ENCODE results near the gene TSPAN9. TPM values are rescaled to one million over a fixed set of nuclear protein-coding genes. Genes with fewer than 3 reads are reported as not detected.

The TSPAN9 gene
- total RNA-seq, 1 donor: 8.1 TPM

DNA sequence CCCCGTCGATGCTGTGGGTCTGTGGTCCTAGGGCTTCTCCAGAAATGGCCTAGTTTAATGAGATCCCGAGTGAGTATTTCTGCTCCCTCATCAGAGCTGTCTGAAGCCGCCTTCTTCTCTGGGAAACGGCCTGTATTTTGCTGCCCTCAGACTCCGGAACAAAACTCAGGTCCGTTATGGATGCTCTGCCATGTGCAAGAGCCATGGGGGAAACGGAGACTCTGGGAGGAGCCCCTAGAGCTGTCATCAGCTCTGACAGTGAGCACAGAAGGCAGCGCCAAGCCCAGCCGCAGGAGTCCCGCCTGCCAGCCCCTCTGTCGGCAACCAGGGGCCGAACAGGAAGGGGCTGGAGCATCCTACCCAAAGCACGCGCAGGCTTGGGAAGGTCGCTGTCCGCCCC lies 221.4 kb downstream of the TSPAN9 start:
- DNase-seq (ENCODE audit: low read depth): no peak
- no peak overlapping the region for H3K4me3 ChIP-seq (ENCODE audit: low read depth, low read length)
- TF ChIP-seq, protein P1, sequence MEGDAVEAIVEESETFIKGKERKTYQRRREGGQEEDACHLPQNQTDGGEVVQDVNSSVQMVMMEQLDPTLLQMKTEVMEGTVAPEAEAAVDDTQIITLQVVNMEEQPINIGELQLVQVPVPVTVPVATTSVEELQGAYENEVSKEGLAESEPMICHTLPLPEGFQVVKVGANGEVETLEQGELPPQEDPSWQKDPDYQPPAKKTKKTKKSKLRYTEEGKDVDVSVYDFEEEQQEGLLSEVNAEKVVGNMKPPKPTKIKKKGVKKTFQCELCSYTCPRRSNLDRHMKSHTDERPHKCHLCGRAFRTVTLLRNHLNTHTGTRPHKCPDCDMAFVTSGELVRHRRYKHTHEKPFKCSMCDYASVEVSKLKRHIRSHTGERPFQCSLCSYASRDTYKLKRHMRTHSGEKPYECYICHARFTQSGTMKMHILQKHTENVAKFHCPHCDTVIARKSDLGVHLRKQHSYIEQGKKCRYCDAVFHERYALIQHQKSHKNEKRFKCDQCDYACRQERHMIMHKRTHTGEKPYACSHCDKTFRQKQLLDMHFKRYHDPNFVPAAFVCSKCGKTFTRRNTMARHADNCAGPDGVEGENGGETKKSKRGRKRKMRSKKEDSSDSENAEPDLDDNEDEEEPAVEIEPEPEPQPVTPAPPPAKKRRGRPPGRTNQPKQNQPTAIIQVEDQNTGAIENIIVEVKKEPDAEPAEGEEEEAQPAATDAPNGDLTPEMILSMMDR (IDR thresholded peaks at IDR 0.05; ENCODE audit: insufficient read depth, low read length): no peak

DNA sequence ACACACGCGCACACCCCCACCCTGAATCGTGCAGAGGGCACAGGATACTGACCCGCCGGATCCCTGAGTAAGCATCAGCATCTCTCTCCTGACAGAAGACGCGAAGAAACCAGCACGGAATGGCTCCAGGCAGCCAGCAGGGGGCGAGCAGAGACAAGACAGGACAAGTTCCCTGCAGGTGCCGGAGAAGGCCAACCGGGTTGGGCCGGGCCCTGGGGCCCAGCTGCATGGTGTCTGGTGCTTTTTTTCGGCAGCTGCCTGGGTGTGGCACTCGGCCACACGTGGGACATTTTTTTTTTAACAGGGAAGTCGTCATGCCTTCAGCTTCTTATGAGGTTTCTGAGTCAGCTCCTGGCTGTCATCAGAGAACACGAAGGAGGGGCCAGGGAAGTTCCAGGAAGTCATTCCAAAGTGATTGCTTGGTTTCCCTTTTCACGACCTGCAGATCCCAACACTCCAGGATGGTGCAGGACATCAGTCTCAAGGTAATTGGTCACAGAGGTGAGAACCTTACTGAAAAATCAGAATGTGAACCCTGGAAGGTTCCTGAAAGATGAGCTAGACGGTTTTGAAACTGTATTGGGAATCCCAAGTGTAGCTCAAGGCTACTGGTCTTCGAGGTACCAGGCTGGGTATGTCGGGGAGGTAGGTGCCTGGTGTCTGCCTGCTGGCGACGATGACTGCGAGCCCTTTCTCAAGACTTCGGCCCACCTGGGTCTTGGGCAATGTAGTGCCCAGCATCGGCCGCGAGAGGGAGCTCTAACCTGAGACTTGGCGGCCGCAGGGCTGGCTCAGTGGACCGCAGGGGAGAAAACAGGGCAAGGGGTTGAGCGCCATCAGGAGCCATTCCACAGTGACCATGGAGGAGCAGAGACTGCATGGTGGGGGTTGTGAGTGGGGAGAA lies 223.0 kb downstream of the TSPAN9 start:
- TF ChIP-seq, protein P1 (IDR thresholded peaks at IDR 0.05; ENCODE audit: insufficient read depth, low read length): peak; percentile 98
- DNase-seq (ENCODE audit: low read depth): peak; percentile 95
- peak overlapping the region; percentile 1 for H3K4me3 ChIP-seq (ENCODE audit: low read depth, low read length)

DNA sequence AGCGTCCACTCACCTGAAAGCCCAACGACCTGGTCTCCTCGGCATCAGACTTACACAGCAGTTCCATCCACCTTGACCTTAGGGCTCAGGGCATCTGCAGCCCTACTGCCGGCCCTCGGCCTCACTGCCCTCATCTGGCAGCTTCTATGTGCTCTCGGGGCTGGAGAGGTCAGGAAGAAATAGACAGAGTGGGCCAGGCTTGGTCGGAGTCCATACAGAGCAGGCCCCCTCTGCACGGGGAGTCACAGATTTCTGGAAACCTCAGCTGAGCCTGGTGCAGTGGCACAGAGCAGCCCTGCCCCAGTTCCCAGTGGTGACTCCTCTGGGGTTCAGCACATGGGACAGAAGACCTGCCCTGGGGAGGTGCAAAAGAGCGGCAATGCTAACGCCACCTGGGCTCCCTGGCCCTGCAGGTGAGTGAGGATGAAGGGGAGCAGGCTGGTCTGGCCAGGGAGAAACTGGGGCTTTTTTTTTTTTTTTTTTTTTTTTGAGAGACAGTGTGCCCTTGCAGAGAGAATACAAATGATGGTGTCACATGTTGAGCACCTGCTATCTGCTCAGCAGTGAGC lies 223.7 kb downstream of the TSPAN9 start:
- DNase-seq (ENCODE audit: low read depth): no peak
- H3K4me3 ChIP-seq (ENCODE audit: low read depth, low read length): no peak overlapping the region
- TF ChIP-seq, protein P1 (IDR thresholded peaks at IDR 0.05; ENCODE audit: insufficient read depth, low read length): no peak

DNA sequence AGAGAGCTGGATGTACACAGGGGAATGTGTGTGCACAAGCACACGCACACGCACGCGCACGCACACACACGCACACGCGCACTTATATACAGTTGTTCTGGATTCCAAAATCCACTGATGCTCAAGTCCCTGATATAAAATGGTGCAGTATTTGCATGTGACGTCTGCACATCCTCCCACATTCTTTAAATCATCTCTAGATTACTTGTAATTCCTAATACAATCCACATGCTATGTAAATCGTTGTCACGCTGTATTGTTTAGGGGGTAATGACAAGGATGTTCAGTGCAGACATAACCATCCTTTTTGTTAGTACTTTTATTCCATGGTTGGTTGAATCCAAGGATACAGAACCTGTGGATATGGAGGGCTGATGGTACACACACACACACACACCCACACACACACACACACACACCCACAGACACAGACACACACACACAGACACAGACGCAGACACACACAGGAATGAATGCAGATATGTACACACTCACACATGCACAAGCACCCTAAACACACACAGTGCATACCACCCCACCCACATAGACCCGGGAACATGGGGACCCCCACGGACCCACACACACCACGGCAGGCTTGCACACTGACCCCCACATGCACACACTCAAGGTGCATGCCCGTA lies 225.3 kb downstream of the TSPAN9 start:
- H3K4me3 ChIP-seq (ENCODE audit: low read depth, low read length): no peak overlapping the region
- TF ChIP-seq, protein P1 (IDR thresholded peaks at IDR 0.05; ENCODE audit: insufficient read depth, low read length): no peak
- DNase-seq (ENCODE audit: low read depth): no peak

DNA sequence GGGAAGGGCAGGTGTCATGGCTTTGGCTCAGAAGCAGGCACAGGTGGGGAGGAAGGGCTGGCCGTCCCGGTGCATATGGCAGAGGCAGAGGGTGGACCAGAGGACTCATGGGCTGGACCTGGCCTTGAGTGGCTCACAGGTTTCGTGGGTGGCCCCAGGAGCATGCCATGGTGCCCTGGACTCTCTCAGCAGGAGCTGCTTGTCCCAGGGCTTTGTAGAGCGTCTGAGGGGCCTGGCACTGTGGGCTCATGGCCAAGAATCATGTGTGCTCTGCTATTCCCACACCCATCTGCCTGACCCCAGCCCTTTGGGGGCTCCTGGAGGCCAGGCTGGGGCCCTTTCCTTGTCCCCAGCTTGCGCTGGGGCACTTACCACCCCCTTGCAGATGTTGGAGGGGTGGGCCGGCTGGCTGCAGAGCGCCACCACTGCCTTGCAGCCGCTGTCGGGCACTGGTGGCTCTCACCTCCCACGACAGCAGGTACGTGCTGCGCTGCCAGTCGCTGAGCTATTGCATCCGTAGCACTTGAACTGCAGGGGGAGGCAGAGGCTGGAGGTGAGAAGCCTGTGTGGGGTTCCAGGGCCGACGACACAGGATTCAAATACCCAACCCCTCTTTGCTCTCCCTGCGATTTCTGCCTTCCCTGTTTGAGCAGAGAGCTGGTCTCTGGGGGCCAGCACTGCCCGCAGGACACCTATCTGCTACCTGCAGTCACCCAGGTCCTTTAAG lies 226.4 kb downstream of the TSPAN9 start:
- no peak for DNase-seq (ENCODE audit: low read depth)
- TF ChIP-seq, protein P1 (IDR thresholded peaks at IDR 0.05; ENCODE audit: insufficient read depth, low read length): no peak
- H3K4me3 ChIP-seq (ENCODE audit: low read depth, low read length): no peak overlapping the region

DNA sequence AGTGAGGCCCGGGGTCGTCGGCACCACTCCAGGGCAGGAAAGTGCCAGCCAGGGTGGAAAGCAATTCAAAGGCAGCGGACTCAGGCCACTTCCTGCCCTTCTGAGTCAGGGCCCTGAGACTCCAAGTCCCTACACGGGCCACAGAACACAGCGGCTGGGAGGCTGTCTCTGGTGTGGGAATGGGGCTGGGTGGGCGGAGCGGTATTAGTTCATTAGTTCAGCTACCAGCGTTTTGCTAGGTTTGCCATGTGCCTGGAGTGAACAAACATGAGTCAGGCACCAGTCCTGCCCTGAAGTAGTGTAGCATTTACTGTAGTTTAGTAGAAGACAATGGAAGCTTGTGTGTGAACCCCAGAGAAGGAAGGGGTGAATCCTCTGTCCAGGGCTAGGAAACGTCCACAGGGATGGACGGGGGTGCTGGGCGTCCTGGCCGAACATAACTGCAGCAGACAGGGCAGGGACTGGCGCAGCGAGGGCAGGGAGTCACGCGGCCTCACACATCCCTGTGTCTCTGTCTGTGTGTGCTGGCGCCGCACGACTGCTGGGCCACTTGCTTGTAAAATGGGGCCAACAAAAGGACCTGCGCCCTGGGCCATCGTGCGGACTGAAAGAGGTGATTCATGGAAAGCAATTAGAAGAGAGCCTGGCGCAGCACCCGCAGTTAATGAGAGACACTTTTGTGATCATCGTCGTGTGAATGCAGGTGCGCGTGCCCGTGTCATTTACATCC lies 227.4 kb downstream of the TSPAN9 start:
- peak; percentile 51 for DNase-seq (ENCODE audit: low read depth)
- TF ChIP-seq, protein P1 (IDR thresholded peaks at IDR 0.05; ENCODE audit: insufficient read depth, low read length): no peak
- H3K4me3 ChIP-seq (ENCODE audit: low read depth, low read length): no peak overlapping the region

Measured in fibroblast of the aortic adventitia (primary cell).